ENCODE data around the gene SHOC2. TPM values are rescaled to one million over a fixed set of nuclear protein-coding genes. Genes with fewer than 3 reads are reported as not detected.

The SHOC2 gene
- total and polyA plus RNA-seq, 2 of the 13 experiments (the other 11 are each of a cell fraction or from before 2014, with no cell fraction given): 8.6 to 25.5 TPM

GRCh38 chr10:110918643-110919348 is 608 bp upstream of the SHOC2 start, which contains the start of gene BBIP1 (continued):
- no peak for TF ChIP-seq TERF1 (CRISPR knock-in tag; IDR thresholded peaks at IDR 0.05)
- TF ChIP-seq RBFOX2 (IDR thresholded peaks at IDR 0.05; ENCODE audit: low read depth, low read length): peak; percentile 93
- no peak for TF ChIP-seq NCOA5 (CRISPR knock-in tag; IDR thresholded peaks at IDR 0.05)
- no peak for TF ChIP-seq MED13 (CRISPR knock-in tag; IDR thresholded peaks at IDR 0.05)
- TF ChIP-seq, protein P1, sequence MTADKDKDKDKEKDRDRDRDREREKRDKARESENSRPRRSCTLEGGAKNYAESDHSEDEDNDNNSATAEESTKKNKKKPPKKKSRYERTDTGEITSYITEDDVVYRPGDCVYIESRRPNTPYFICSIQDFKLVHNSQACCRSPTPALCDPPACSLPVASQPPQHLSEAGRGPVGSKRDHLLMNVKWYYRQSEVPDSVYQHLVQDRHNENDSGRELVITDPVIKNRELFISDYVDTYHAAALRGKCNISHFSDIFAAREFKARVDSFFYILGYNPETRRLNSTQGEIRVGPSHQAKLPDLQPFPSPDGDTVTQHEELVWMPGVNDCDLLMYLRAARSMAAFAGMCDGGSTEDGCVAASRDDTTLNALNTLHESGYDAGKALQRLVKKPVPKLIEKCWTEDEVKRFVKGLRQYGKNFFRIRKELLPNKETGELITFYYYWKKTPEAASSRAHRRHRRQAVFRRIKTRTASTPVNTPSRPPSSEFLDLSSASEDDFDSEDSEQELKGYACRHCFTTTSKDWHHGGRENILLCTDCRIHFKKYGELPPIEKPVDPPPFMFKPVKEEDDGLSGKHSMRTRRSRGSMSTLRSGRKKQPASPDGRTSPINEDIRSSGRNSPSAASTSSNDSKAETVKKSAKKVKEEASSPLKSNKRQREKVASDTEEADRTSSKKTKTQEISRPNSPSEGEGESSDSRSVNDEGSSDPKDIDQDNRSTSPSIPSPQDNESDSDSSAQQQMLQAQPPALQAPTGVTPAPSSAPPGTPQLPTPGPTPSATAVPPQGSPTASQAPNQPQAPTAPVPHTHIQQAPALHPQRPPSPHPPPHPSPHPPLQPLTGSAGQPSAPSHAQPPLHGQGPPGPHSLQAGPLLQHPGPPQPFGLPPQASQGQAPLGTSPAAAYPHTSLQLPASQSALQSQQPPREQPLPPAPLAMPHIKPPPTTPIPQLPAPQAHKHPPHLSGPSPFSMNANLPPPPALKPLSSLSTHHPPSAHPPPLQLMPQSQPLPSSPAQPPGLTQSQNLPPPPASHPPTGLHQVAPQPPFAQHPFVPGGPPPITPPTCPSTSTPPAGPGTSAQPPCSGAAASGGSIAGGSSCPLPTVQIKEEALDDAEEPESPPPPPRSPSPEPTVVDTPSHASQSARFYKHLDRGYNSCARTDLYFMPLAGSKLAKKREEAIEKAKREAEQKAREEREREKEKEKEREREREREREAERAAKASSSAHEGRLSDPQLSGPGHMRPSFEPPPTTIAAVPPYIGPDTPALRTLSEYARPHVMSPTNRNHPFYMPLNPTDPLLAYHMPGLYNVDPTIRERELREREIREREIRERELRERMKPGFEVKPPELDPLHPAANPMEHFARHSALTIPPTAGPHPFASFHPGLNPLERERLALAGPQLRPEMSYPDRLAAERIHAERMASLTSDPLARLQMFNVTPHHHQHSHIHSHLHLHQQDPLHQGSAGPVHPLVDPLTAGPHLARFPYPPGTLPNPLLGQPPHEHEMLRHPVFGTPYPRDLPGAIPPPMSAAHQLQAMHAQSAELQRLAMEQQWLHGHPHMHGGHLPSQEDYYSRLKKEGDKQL (CRISPR knock-in tag; IDR thresholded peaks at IDR 0.05; ENCODE audit: low read depth): no peak
- TF ChIP-seq, protein P2, sequence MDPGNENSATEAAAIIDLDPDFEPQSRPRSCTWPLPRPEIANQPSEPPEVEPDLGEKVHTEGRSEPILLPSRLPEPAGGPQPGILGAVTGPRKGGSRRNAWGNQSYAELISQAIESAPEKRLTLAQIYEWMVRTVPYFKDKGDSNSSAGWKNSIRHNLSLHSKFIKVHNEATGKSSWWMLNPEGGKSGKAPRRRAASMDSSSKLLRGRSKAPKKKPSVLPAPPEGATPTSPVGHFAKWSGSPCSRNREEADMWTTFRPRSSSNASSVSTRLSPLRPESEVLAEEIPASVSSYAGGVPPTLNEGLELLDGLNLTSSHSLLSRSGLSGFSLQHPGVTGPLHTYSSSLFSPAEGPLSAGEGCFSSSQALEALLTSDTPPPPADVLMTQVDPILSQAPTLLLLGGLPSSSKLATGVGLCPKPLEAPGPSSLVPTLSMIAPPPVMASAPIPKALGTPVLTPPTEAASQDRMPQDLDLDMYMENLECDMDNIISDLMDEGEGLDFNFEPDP (CRISPR knock-in tag; conservative IDR thresholded peaks at IDR 0.05): 0 out of 2 replicates have a peak, but pooled peaks have one; percentile 60
- no peak for TF ChIP-seq IRF1 (CRISPR knock-in tag; IDR thresholded peaks at IDR 0.05; ENCODE audit: low read depth)
- TF ChIP-seq MTF2 (CRISPR knock-in tag; IDR thresholded peaks at IDR 0.05; ENCODE audit: borderline replicate concordance): peak; percentile 87; the same call in 1 of the 2 replicates
- no peak for TF ChIP-seq RNF2 (conservative IDR thresholded peaks at IDR 0.05; ENCODE audit: low read depth)
- TF ChIP-seq REST (IDR thresholded peaks at IDR 0.05; ENCODE audit: borderline replicate concordance in 1 of 2, low read depth in 1 of 2, low read length in 2 of 2): no peak
- no peak for TF ChIP-seq KLF15 (CRISPR knock-in tag; IDR thresholded peaks at IDR 0.05; ENCODE audit: borderline replicate concordance)
- TF ChIP-seq ZNF781 (CRISPR knock-in tag; IDR thresholded peaks at IDR 0.05; ENCODE audit: borderline replicate concordance, not compliant biosample characterization): no peak
- TF ChIP-seq ZNF256 (CRISPR knock-in tag; conservative IDR thresholded peaks at IDR 0.05): no peak
